HEK293T (cell line): ENCODE measurements around the gene LTO1.

Experiments used
- ELF4 ChIP-seq: fragments of 450-650 bp; IDR thresholded peaks from 2 replicates; pipeline ENCODE4 v1.6.1; 2017; ENCODE audit warnings: antibody characterized with exemption
- FOXK2 ChIP-seq: fragments of 450-650 bp; IDR thresholded peaks from 2 replicates; pipeline ENCODE4 v1.6.1; 2016; ENCODE audit warnings: mild to moderate bottlenecking
- HDGF ChIP-seq: fragments of 450-650 bp; IDR thresholded peaks from 2 replicates; pipeline ENCODE4 v1.6.1; 2017; ENCODE audit warnings: antibody characterized with exemption, borderline replicate concordance
- SP1 ChIP-seq: fragments of 450-650 bp; IDR thresholded peaks from 2 replicates; pipeline ENCODE4 v1.6.1; 2017
- TARDBP ChIP-seq: fragments of 450-650 bp; IDR thresholded peaks from 2 replicates; pipeline ENCODE4 v1.6.1; 2016
- TF ChIP-seq, protein P1 (sequence below): fragments of 450-650 bp; IDR thresholded peaks from 2 replicates; pipeline ENCODE4 v1.6.1; 2016

DNA sequence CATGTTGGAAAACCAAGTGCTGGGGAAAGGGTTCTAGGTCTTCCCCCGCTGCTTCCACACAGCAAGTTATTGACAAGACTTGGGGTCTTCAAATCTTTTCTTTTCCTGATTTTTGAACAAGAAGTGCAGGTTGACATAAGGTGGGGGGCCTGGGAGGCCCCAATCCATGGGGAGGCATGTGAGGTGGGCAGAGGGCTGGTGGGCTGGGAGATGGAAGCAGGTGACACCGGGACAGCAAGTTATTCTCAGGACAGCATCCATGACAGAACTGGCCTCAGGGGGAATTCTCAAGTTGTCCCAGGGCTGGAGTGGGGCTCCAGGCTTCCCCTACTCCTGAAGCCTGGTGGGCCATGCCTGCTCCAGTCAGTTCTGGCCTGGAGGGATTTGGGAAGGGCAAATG, 23.2 kb upstream of the LTO1 start:
- TF ChIP-seq, protein P1, sequence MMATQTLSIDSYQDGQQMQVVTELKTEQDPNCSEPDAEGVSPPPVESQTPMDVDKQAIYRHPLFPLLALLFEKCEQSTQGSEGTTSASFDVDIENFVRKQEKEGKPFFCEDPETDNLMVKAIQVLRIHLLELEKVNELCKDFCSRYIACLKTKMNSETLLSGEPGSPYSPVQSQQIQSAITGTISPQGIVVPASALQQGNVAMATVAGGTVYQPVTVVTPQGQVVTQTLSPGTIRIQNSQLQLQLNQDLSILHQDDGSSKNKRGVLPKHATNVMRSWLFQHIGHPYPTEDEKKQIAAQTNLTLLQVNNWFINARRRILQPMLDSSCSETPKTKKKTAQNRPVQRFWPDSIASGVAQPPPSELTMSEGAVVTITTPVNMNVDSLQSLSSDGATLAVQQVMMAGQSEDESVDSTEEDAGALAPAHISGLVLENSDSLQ: no peak
- TF ChIP-seq HDGF: no peak
- no peak for TF ChIP-seq SP1
- TF ChIP-seq ELF4: no peak
- TF ChIP-seq FOXK2: no peak
- TF ChIP-seq TARDBP: no peak
